GM04504 (cell line): ENCODE results near the gene BAIAP2.

ENCODE experiments used
- DNase-seq: peaks from one replicate; pipeline ENCODE4 v3.0.0-alpha.2; 2012; ENCODE audit warnings: low read depth

BAIAP2 gene

DNA sequence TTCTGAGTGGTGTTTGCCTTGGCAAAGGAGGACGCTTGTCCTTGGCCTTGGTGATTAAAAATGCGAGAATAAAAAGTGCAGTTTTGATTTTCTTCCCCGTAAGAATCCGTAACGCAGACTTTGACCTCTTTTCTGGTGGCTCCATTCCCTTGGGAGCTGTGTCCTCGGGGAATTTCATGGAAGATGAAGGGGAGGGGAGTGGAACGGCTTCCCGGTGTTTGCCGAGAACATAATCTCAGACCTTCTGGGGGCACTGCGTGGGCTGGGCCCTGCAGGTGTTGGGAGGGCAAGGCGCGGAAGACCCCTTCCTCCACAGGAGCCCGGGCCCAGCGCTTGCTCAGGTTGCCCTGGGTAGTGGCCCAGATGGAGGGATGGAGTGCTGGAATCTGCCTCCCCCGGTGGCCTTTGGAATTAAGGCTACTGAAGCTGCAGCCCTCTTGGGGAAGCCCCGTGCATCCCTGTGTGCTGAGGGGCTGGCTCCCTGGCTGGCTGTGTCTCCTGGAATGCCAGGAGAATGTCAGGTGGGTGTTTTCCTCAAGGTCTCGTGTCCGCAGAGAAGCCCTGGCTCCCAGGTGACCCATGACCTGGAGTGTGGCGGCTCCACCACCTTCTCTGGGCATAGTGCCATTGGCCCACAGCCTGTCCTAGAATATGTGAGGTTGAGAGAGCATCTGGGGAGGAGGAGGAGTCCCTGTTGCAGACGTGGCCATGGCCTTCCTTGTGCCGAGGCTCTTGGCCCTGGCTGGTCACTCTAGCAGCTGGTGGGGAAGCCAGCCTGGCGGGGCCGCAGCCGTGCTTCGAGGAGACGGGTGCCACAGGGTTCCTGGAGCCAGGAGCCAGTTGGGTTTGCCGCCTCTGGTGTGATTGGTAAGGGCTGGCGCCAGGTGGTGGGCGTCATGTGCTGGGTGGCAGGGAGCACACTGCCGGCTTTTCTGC lies 3.1 kb downstream of the BAIAP2 start:
- DNase-seq = no peak

DNA sequence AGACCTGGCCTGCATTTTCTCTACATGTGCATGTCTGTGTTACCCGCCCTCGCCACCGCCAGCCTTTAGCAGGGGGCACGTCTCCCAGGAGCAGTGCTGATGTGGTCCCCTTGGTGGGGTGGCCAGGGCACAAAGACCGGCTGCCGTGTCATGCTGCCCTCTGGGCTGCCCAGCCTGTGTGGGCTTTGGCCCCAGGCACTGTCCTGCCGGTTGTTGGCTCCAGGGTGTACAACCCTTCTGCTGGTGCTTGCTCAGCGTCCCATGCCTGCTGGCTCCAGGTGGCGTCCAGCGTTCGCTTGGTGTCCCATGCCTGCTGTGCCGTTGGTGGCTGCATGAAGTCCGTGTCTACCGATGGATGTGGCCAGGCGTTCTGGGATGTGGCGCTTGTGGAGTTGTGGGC lies 4.1 kb downstream of the BAIAP2 start:
- DNase-seq = no peak

DNA sequence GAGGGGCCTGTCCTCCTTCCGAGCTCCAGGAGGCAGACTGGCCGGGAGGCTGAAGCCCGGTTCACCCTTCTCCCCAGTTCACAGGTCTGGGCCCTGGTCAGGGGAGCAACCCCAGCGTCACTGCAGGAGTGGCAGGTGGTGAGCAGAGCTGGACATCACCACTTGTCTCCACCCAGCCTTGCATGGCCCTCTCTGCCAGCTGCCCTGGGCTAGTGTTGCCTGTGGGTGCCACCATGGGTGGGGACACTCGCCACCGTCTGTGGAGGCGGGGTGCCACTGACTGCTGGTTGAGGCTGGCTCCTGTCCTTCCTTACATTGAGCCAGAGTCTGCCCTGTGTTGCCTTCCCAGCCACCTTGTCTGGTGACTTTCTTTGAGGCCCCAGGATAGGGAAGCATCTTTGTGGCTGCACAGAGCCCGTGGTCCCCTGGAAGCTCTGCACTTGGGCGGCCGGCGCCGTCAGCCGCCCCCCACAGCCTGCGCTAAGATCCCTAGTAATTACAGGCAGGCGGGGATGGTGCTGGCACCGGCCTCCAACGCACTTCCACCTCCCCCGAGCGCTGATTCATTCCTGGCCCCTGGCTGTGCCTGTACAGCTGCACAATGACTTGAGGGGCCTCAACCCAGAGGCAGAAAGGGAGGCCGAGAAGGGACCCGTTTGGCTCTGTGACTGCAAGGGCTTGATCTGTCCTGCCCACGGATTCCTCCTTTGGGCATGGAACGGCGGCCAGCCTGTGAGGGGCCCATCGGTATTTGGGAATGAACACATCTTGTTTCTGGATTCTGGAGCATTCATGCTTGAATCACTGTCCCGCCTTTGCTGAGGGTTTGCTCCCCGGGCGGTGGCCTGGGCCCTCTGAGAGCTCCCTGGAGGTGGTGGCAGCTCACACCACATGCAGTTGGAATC lies 5.2 kb downstream of the BAIAP2 start:
- DNase-seq = no peak

DNA sequence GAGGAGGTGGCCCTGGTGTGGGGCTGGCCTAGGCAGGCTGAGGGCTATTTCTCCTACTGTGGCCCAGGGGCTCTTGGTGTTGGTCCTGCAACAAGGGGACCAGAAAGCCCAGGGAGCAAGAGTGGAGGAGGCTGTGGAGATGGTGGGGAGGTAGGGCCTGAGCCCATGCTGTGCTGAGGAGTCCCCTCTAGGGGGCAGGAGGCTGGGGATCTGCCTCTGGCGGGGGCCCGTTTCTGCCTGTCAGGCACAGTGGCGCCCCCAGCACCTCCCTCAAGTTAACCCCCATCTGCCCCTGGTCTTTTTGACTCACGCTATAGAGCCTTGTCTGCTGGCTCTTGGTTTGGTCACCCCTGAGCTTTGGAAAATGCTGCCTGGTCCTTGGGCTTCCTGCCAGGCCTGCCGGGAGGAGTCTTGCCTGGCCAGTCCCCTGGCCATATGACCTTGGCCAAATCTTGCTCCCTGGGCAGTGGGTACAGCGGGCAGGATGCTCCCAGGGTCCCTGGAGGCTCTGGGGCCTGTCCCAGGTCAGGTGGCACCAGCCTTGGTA lies 5.9 kb downstream of the BAIAP2 start:
- DNase-seq = no peak

DNA sequence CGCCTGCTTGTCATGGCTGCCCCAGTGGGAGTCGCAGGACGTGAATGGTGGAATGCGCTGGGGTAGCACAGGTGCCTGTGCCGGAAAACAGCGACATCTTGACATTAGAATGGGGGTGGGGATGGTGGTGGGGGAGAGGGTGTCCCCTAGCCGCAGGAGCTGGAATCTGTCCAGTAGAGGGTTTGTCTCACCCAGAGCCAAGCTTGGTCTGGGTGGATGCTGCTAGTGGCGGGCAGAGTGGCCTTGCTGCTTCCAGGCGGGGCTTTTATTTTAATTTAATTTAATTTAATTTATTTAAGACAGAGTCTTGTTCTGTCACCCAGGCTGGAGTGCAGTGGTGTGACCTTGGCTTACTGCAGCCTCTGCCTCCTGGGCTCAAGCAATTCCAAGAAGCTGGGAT lies 7.7 kb downstream of the BAIAP2 start:
- DNase-seq = no peak

DNA sequence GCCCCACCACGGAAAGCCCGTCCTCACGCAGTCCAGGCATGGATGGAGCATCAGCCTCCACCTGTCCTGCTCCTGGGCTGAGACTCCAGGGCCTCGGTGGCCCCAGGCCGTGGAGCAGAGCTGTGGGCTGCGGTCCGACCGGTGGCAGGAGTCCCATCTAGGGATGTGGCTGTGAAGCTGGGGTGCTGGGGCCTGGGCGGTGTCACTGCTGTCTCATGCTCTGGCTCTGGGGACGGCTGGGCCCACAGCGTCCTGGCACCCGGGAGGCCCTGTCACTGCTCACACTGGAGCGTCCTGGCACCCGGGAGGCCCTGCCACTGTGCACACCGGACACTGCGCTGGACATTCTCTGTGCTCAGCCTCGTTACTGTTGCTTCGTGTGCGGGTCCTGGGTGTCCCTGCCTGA lies 8.4 kb downstream of the BAIAP2 start:
- no peak for DNase-seq

DNA sequence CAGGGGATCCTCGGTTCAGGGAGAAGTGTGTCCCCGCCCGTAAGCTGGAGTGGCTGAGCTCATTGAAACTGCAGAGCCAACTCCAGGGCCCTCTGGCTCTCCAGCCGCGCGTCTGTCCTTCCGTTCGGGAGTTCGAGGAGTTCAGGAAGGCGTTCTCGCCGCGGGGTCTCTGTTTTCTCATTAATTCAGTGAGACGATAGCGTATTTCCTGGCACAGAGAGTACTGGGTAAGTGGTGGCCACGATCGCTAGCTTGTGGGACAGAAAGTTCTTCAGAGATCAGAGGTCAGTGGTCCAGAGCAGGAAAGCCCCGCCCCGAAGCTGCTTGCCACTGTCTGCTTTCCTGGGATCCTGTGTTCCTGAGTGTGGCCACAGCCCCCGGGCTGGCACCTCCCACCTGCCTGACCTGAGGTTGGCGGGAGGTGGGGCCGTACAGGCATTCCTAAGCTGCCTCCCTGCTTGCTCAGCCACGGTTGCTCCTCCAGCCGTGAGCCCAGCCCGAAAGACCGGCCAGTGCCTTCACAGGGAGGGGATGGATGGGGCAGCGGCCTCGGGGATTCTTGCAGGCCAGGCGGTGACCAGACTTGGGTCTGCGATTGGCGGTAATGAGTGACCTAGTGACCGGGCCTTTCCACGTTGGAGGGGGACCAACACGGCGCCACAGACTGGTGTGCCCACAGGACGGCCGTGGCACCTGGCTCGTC lies 8.9 kb downstream of the BAIAP2 start:
- DNase-seq = no peak

DNA sequence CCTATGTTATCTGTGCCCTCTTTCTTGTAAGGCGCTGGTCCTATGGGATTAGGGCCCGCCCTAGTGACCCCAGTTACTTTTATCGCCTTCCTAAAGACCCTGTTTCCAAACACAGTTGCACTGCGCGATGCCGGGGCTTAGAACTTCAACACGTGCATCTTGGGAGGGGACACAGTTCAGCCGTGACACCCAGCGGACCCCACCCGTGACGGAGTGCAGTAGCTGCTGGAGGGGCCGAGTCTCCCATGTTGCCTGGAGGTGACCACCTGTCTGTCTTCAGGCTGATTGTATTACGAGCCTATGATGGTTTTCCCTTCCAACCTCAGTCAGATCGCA lies 9.4 kb downstream of the BAIAP2 start:
- DNase-seq = no peak

DNA sequence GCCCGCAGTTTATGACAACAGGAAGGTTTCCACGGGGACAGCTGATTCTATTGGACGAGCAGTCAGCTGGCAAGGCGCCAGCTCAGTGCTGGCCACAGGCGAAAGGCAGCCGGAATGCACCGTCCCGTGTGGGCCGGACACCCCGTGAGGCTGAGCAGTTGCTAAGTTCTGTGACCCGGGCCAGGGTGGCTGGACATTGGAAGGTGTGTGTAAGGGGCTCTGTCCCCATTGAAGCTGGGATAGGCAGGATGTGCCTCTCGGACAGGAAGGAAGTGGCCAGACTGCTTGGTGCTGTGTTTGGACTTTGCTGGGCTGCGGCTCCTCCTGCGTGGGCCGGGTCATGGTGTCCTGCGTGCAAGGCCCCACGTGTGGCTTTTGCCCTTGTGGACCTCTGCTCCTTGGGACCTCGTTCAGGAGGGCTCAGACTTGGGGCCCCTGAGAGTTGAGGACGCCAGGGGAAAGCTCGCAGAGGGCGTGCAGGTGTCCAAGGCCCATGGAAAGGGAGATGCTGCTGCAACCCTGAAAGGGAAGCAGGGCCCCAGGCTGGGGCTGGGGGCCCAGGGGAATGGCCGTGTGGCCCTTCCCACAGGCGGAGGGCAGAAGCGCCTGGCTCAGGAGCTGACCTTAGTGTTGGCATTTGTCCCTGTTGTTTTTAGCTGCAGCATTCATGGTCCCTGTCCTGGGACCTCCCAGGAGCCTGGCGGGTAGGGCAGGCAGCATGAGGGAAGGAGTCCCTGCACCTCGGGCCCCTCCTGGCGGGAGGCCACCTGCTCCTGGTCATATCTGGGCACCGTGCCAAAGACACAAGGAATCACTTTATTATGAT lies 10.0 kb downstream of the BAIAP2 start:
- DNase-seq = no peak

DNA sequence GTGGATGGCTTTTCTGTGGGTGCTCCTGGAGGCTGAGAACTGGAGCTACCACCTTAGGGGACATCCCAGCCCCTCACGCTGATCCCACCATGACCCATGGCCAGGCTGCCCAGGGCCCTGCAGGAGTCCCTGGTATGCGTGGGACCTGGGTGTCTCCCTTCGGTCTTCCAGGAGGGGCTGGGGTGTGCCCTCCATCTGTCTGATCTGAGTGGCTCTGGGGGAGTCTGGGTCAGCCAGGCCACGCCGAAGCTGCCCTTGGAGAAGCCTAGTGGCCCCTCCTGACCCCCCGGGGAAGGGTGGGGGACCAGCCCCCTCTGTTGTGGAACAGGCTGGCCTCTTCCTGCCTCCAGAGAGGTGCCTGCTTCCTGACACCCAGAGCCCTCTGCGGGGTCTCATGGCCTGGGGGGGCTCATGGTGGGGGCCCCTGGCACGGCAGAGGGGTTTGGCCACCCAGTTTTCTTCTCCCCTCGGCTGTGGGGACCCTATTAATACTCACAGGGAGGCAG lies 10.7 kb downstream of the BAIAP2 start:
- DNase-seq = no peak

DNA sequence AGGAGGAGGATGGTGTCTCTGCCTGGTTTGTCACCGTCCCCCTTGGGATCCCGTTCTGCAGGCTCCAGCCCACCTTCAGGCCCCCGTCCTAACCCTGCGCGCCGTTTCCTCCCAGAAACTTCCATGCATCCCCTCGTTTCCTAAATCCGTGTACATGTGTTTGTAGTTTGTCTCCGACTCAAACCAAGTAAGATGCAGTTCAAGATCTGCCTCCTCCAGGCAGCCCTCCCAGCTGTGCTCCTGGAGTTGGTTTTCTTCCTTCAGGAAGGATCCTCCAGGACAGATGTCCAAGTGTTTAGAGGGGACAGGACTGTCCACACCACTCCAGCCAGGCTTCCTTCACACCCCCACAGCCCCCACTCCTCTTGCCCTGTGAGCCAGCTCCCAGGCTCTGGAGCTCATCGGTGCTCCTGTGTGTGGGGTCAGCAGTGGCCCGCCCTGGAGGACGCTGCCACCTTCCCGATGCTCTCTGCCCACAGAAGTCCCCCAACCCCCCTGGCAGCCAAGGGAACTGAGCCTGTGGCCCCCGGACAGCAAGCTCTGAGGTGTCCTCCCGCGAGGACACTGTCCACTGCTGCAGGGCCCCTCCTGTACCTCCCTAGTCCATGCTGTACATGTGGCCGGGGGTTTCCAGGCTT lies 11.3 kb downstream of the BAIAP2 start:
- no peak for DNase-seq

DNA sequence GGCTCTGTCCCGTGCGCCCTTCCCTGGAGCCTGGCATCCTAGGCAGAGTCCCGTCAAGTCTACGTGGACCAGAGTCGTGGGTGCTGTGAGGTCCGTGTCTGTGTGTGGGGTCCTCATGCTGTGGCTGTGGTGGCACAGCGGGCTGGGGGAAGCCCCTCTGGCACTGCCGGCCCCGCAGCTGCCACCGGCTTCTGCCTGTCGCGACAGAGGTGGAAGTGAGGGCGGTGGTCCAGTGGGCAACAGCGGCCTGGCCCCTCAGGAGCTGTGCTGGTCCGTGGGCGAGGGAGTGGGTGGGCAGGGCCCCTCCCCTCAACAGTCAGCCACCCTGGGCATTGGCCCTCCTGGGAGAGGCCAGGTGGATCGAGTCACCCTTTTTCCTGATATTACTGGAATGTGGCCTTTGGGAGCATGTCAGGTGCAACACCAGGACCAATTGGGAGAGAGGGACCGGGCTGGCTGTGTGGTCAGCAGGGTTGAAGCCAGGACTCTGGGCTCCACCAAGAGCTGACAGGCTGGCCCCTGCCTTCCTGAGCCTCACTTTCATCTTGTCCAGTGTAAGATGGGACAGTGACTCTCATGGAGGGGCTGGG lies 11.9 kb downstream of the BAIAP2 start:
- DNase-seq = no peak

DNA sequence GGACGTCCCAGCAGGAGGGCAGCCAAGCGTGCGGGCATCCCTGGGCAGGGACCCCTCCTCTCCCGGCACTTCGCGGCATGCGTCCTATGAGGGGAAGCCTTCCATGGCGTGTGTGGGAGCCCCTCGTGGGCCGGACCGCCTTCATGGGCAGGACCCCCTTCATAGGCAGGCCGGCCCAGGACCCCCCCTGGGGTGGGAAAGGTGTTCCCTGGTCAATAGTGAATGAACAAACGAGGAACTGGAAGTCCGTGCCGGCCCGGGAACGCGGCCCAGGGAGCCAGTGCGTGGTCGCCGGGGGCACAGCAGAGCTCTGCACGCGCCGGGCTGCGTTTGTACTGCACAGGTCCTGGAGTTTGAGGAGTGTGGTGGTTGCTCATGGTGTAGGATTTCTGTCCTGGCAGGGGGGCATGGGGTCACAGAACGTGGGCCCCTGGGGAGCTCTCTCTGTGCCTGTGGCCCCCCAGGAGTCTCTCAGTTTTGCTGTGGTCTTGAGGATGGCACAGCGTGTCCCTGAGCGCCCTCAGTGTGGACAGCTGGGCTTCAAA lies 13.9 kb downstream of the BAIAP2 start:
- DNase-seq = no peak

DNA sequence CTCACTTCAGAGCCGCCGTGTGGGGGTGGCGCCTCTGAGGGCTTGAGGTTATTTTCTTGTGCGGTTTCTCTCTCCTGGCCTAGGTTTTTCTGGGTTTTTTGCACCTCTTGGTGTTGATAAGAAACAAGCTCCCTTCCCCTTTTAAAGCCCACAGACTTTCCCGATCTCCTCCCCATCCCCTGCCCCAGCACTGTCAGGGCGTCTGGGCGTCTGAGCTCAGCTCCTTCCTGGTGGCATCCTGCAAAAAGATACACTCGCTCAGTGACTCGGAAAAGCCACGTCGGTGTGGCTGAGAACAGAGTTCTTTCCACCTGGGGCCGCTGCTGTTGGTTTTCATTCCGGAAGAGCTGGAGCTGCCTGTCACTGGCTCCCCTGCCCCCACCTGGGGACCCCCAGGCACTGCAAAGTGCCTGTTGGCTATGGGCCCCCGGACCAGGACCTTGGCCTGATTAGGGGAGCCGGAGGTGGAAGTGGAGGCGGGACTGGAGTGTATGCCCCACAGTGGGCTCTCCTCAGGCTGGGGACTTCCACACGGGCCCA lies 14.5 kb downstream of the BAIAP2 start:
- DNase-seq = no peak

DNA sequence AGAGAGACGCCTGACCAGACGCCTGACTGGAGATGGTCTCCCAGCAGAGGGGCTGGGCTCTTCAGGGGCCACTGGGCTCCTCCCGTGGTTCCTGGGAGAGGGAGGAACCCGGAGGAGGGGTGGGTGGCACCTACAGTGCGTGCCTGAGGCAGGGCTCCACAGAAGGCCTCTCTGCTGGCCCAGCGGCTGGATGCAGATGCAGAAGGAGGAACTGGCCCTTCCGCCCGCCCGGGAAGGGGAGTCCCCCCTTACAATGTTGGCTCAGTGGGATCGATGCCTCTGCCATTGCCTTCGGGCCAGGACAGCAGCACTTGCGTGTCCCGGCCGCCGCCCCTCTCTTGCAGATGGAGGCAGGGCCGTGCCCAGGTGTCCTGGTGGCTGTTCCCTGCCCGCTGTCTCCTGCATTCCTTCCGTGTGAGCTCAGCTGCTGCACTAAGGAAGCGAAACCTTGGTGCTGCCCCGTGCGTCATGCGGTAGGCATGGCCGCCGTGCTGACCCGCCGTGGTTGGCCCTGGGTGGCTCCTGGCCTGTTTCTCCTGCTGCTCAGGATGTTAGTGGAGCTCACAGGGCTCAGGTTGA lies 15.1 kb downstream of the BAIAP2 start:
- no peak for DNase-seq

DNA sequence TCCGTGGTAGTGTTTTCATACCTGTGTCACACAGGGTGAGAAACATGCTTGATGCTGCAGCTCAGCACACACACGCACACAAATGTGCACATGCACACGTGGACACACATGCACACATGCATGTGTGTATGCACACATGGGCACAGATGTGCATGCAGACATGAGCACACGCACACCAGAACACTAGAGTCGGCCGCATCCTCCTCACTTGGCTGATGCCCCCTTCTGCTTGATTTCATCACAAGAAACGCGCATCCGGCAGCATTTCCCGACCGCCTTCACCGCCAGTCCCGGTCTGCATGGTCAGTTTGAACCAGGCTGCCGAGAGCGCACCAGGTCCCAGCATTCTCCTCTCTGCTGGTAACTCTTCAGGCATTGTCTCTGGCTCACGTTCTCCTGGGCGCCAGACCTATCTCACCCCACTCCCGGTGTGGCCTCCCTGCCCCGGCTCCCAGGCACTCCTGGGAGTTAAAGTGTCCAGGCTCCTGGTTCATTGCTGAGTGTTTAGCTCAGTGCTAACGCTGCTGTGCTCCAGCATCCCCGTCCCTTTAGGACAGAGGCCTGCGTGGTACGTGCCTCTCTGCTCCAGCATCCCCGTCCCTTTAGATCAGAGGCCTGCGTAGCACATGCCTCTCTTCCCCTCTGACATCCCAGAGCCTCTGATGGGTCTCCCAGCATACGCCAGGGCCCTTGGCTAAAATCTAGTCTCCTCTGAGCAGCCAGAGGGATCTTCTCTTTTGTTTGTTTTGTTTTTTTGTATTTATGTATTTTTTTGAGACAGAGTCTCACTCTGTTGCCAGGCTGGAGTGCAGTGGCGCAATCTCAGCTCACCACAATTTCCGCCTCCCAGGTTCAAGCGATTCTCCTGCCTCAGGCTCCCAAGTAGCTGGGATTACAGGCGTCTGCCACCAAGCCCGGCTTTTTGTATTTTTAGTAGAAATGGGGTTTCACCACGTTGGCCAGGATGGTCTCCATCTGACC lies 16.0 kb downstream of the BAIAP2 start:
- no peak for DNase-seq

DNA sequence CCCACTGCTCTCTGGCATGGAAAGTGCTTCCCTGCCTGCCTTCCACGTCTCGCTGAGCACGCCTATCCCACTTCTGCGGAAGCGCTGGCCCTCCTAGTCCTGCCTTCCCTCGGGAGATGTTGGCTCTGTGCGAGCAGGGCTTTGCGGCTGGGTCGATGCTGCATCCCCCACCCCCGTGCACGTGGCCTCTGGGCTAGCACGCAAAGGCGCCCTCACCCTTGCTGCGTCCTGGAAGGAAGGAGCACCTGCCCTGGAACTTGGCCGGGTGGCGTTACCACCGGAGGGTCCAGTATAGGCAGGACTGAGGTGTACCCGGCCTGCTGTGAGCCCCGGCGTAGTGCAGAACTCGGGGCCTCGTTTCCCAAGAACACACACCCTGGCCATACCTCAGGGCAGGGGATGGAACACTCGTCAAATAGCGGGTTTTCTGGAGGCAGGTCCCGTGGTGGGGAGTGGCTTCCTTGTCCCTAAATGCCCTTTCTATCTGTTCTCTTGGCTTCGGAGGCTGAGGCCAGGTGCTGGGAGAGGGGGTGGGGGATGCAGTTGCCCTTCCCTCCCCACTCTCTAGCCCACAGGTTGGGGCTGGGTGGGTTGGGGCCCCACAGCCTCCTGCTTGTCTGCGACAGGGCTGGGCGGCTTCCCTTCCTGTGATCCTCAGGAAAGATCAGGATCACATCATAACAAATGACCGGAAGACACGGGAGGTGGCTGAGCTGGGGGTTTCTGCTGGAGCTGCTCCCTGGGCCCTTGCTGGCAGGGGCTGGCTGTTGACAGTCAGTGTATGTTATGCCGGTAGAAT lies 17.4 kb downstream of the BAIAP2 start:
- DNase-seq = no peak
